Smooth muscle cell of the brain vasculature (primary cell): ENCODE results near the gene LAIR2.

Experiments used
- DNase-seq: peaks from one replicate; pipeline ENCODE4 v3.0.0-alpha.2; 2012; ENCODE audit warnings: low read depth, low spot score

Gene LAIR2

DNA sequence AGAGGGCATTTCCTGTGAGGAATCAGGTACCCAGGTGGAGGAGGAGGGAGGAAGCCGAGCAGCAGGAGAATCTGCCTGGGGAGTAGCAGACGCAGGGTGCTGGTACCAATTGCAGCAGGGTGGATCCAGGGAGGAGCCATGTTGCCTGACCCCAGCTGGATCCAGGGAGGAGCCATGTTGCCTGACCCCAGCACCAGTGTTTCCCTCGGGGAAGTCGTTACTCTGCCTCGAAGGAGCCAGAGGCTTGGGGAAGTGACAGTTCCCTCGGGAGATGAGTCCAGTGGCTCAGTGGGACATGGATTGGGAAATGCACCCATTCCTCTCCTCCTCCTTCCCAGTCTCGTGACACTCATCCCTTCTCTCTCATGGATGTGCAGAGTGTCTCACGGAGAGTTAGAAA is 31.5 kb downstream of the LAIR2 start:
- no peak for DNase-seq

- DNase-seq, result no peak
These were observed 33.0 kb downstream of the LAIR2 start for GRCh38 chr19:54535601-54536000.

GRCh38 chr19:54536956-54537355 is 34.3 kb downstream of the LAIR2 start:
- DNase-seq, result no peak

DNA sequence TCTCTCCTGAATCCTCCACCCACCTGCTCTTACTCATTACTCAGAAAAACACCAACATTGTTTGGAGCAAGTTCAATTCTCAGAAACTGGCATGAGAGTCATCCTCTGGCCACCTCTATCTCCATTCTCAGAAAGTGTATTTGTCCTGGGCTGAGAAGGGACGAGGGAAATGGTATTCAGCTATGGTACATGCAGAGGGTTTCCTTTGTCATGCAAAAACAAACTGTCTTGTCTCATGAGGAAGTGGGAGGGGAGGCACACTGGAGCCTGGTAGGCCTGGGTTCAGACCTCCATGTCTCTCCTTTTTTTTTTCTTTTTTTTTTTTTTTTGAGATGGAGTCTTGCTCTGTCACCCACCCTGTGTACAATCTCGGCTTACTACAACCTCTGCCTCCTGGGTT is 39.1 kb downstream of the LAIR2 start:
- no peak for DNase-seq

DNA sequence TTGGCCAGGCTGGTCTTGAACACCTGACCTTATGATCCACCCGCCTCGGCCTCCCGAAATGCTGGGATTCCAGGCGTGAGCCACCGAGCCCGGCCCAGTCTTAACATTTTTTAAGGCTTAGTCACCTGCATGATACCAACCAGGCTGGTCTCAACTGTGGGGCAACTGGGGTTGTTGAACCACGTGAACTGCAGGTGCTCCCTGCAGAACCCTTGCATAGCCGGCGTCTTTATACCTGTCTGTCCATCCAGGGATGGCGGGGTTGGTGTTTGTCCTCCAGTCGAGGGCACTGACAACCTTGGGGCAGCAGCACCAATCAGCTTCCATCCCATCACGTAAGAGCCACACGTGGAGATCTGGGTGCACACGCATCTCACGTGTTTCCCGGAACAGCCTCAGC is 46.2 kb downstream of the LAIR2 start:
- no peak for DNase-seq

- DNase-seq, result no peak
These were observed 46.6 kb downstream of the LAIR2 start for GRCh38 chr19:54549224-54549623.

DNA sequence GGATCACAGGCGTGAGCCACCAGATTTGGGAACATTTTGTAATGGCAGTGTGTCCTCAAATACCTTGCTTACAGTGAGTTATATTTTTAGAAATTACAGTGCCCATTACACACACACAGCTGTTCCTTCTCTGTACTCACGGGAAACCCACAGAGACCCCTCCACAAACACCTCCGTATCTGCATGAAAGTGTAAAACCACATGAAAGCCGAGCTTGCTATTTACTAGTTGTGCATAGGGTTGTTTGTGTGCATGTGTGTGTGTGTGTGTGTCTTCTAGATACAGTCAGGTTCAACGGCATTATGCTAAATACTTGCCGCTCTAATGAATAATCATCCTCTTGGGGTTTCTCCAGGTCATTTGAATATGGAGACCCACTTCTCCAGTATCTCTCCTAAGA is 48.7 kb downstream of the LAIR2 start:
- DNase-seq, result no peak

DNA sequence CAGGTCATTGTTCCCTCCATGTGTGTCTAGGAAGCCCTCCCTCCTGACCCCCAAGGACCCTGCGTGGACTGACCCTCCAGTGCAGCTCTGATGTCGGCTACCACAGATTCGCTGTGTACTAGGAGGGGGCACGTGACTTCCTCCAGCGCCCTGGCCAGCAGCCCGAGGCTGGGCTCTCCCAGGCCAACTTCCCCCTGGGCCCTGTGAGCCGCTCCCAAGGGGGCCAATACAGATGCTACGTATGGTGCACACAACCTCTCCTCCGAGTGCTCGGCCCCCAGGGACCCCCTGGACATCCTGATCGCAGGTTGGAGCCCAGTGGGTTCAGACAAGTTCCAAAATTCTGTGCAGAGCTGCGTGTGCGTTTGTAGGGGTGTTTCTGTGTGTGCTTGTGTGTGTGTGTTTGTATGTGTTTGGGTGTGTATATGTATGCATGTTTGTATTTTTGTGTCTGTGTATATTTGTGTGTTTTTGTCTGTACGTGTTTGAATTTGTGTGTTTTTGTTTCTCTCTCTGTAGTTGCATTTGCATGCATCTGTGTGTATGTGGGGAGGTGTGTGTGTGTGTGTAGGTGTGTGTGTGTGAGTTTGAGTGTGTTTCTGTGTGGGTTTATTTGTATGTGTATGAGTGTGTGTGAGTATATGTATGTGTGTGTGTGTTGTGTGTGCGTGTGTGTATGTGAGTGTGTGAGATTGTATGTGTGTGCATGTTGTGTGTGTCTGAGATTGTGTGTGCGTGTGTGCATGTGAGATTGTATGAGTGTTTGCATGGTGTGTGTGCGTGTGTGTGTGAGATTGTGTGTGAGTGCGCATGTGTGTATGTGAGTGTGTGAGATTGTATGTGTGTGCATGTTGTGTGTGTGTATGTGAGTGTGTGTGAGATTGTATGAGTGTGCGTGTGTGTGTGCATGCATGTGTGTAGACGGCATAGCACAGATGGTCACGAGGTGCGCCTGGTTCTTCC is 49.6 kb downstream of the LAIR2 start:
- no peak for DNase-seq

DNA sequence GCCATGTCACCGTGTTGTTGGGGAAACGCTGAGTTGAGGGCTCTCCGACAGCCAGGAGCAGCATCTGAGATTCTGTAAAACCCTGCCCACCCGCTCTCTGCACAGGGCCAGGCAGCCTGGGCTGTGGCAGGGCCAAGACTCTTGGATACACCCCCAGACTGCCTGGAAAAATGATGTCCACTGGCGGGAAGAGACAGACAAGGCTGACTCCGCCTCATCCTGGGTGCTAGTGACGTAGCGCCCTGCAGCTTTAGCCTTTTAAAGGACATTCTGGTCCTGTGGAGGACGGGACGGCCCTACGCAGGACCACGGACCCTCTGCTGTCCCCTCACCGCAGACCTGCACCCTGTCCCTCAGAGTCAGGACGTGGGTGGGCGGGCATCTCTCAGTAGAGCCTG is 50.3 kb downstream of the LAIR2 start:
- no peak for DNase-seq

DNA sequence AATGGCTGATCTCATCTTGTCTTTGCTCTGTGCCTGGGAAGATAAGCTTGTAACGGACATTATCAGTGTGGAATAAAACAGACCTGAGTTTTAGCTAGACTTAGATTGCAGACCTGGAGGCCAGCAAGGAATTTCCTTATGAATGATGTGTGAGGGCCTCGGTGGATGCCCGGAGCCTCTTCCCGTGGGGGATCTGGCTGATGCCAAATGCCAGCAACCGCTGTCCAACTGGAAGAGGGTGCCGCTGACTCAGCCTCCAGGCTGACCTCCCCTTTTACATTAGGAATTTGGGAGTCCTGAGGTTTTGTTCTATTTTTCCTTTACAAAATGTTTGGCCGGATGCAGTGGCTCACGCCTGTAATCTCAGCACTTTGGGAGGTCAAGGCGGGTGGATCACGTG is 51.4 kb downstream of the LAIR2 start:
- no peak for DNase-seq

DNA sequence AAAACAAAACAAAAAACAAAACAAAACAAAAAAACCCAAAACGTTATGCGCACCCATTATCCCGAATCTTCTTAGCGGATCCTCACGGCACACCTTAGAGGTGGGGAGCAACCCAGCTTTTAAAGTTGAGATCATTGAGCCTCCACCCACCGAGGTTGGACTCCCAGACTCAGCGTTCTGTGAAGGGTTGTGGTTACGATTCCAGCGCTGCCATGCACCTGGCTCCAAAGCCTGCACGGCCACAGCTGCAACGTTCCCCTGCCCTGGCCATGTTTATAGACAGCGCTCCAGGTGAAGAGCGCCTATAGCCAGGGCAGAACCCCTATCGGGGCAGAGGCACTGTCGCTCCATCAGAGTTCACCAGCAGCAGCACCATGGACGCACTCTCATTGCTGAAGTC is 52.3 kb downstream of the LAIR2 start:
- no peak for DNase-seq

DNA sequence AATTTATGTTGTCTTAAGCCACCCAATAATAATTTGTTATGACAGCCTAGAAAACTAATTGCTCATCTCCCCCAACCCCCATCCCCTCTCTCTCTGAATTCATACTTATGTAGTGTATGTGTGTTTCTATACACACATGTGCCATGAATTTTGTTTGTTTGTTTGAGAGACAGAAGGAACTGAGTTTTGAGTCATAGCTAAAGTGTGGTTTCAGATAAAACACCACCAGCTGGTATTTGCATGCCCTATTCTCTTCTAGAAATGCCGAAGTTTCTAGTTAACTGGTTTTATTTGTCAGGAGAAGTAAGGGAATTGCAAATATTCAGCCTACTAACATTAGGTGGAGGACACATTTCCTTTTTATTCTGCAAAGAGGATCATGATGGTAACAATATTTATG is 53.6 kb downstream of the LAIR2 start:
- DNase-seq, result no peak

DNA sequence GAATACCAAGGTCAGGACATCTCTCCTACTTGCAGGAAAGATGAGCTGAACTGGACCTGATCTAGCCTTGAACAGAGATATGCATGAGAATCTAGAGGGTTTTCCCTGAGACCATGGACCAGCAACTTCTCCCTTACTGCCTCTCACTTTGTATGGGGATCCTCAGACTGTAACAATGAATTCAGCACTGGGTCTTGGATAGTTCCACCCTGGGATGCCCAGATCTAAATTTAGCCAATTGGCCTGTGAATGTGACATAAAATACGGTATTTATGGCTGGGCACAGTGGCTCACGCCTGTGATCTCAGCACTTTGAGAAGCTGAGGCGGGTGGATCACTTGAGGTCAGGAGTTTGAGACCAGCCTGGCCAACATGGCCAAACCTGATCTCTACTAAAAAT is 55.7 kb downstream of the LAIR2 start:
- DNase-seq, result no peak
